SU-DHL-6 (cell line): ENCODE results near the gene MAP2K1.

Experiments used
- CTCF ChIP-seq: fragments of 200-600 bp; sonication (generic); IDR thresholded peaks from one replicate; pipeline ENCODE4 v1.5.1; 2017; ENCODE audit warnings: antibody characterized with exemption, mild to moderate bottlenecking, low read length, moderate library complexity; ENCODE audit not compliant: insufficient read depth, poor library complexity, severe bottlenecking
- EZH2phosphoT487 ChIP-seq: fragments of 200-600 bp; sonication (generic), shearing (Covaris generic); conservative IDR thresholded peaks from 2 replicates; pipeline ENCODE4 v1.6.1; 2018; ENCODE audit warnings: mild to moderate bottlenecking, antibody characterized with exemption, low read length, moderate library complexity, mixed read lengths

GRCh38 chr15:66415360-66415759 is 28.6 kb downstream of the MAP2K1 start:
- no peak for TF ChIP-seq CTCF
- no peak for TF ChIP-seq EZH2phosphoT487
